NCI-H2029 (cell line): ENCODE measurements around the gene LPA.
"Not testable (repeated sequence)": the region's sequence is repeated elsewhere in the genome, so short reads cannot be mapped to it uniquely, and the experiment has no call there.

Experiments
- DNase-seq: peaks from one replicate; lab custom pipeline; 2025; lab: John Stamatoyannopoulos, UW

LPA gene

GRCh38 chr6:160667639-160668481 lies 3.8 kb upstream of the LPA start:
- peak; percentile 1 for DNase-seq

GRCh38 chr6:160662842-160663241 lies 1.2 kb downstream of the LPA start:
- no peak for DNase-seq

GRCh38 chr6:160662429-160662828 lies 1.6 kb downstream of the LPA start:
- no peak for DNase-seq

GRCh38 chr6:160661216-160661615 lies 2.9 kb downstream of the LPA start:
- no peak for DNase-seq

GRCh38 chr6:160659562-160659961 lies 4.5 kb downstream of the LPA start:
- DNase-seq = no peak

GRCh38 chr6:160634706-160635105 lies 29.4 kb downstream of the LPA start:
- no peak for DNase-seq

GRCh38 chr6:160595838-160596832 lies 67.9 kb downstream of the LPA start:
- DNase-seq = no peak

- DNase-seq = not testable (repeated sequence)
Measured at GRCh38 chr6:160595297-160595696, 68.8 kb downstream of the LPA start.

- no peak for DNase-seq
Measured at GRCh38 chr6:160586374-160586773, 77.7 kb downstream of the LPA start.

GRCh38 chr6:160583794-160584193 lies 80.3 kb downstream of the LPA start:
- DNase-seq = no peak

- no peak for DNase-seq
Measured at GRCh38 chr6:160581406-160581805, 82.7 kb downstream of the LPA start.

GRCh38 chr6:160578515-160578914 lies 85.6 kb downstream of the LPA start:
- DNase-seq = not testable (repeated sequence)

GRCh38 chr6:160573943-160574342 lies 90.1 kb downstream of the LPA start:
- no peak for DNase-seq

- not testable (repeated sequence) for DNase-seq
Measured at GRCh38 chr6:160571201-160571600, 92.9 kb downstream of the LPA start.

- no peak for DNase-seq
Measured at GRCh38 chr6:160544802-160545201, 119.3 kb downstream of the LPA start.

- DNase-seq = no peak
Measured at GRCh38 chr6:160535270-160535669, 128.8 kb downstream of the LPA start.

- DNase-seq = peak; percentile 16
Measured at GRCh38 chr6:160534050-160534696, 129.9 kb downstream of the LPA start.

GRCh38 chr6:160532315-160532714 lies 131.8 kb downstream of the LPA start:
- no peak for DNase-seq

- DNase-seq = no peak
Measured at GRCh38 chr6:160531826-160532225, 132.2 kb downstream of the LPA start.

GRCh38 chr6:160529524-160529923 lies 134.6 kb downstream of the LPA start:
- DNase-seq = not testable (repeated sequence)

GRCh38 chr6:160523223-160523622 lies 140.9 kb downstream of the LPA start:
- DNase-seq = no peak
